Stimulated activated CD4-positive, alpha-beta T cell treated with anti-CD3 and anti-CD28 coated beads, Interleukin-1b, Interleukin-23, amount 100 ng/mL, for 1 hour (primary cell): ENCODE results near the gene RASSF3.

ENCODE experiments used
- DNase-seq, 2 donors: peaks; one replicate each; pipeline ENCODE4 v3.0.0-alpha.2; 2020; ENCODE audit warnings: low read depth in 2 of 2

The RASSF3 gene

DNA sequence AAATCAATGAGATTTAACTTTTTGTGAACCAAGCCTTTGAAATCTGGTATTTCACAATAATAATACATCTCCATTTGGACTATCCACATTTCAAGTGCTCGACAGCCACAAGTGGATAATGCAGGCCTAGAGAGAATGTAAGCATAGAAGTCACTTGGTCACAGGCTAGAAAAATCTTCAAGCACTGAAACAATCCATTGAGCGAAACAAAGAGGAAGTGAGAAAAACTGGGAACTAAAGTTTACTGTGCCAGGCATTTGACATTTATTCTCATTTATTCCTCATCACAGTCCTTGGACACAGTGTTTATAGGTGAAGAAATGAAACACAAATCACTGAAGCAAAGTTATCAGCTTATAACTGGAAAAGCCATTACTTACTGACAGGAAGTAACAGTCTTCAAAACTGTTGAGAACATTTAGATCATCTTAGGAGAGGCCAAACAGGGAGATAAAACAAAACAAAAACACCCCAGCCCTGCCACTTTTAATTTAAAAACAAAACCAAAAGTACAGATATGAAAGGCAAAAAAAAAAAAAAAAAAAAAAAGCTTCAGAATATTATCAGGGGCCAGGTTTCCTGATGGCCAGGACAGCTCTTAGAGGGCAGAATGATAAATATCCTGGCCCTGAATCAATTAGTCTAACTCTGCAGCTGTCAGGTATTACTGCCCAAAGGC lies 119.8 kb downstream of the RASSF3 start:
- DNase-seq, result no peak

GRCh38 chr12:64730588-64730969 lies 120.3 kb downstream of the RASSF3 start:
- no peak for DNase-seq

- DNase-seq, result no peak
These were observed 121.4 kb downstream of the RASSF3 start for GRCh38 chr12:64731683-64732082.

DNA sequence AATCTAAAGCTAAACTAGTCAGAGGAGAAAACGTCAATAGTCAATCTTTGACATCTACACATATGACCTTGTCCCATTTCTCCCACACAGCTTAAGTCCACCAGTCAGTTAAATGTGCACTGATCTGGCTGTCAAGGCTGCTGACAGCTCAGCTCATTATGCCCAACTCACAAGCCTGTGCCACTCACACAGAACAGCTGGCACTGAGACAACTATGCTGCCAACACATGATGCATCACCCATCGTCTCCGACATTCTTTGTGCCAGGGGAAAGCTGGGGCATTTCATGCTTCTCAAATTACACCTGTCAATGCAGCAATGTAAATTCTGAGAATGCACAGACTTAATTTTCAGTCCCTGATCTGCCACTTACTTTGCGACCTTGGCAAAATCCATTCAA lies 123.6 kb downstream of the RASSF3 start:
- DNase-seq, result no peak

DNA sequence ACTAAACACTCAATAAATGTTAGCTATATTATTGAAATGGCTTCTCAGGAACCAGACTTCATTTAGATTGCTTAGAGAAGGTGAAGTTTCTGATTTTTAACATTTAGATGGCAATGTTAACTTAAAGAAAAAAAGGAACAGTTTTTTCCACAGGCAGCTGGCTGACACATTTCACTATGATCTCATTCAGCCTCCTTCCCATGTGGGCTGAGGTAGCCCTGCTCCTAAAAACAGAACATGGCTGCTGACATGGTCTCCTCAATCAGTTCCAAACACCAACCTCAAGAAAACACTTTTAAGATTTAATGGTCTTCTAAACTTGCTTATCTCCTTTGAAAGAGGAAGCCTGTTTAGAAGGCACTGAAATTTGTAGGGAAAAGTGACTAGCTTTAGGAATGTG lies 125.1 kb downstream of the RASSF3 start:
- no peak for DNase-seq

- DNase-seq, result no peak
These were observed 126.5 kb downstream of the RASSF3 start for GRCh38 chr12:64736771-64737170.

- DNase-seq, result no peak
These were observed 127.2 kb downstream of the RASSF3 start for GRCh38 chr12:64737539-64737938.

DNA sequence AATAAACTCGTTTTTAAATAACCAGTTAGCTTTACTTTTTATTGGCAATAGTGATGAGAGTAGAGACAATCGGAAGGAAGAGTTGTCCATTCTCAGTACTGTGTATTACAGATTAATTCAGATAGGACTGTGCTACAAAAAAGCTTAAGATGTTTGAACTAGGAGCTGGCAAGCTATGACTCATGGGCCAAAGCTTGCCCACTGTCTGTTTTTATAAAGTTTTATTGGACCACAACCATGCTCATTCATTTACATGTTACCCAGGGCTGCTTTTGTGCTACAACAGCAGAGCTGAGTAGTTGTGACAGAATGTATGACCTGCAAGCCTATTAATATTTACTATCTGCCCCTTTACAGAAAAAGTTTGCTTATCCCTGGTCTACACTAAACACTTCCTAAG lies 129.5 kb downstream of the RASSF3 start:
- DNase-seq, result no peak

DNA sequence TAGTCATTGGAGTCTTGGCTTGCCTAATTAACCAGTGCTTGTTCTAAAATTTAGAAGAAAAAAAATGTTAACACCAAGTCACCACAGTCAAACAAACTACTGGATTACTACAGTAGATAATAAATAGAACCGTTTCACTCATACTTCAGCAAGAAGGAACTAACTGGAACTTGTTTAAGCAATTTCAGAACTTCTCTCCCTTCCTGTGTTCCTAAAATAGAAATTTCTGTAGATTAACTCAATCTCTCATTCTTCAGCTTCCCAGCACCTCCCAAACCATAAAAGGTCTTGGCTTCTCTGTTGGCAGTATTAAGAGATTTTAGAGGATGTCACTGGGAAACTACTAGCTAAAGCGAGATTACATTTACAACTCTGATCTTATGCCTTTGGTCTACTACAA lies 130.4 kb downstream of the RASSF3 start:
- no peak for DNase-seq

DNA sequence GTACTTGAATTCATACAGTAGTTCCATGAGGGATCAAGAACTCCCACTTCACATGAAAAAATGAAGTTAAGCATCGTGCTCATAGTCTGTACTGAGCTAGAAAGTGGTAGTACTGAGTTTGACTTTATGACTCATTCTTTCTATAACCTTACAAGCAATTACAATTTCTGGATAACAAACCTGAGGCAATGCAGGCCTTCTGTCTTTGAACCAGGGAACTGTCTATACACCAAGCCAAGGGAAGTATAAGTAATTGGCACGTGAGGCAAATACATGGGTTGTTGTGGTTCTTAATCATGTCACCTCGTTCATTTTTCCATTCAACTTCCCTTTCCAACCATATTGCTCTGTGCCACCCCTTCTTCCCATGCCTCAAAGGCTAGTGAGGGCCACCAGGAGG lies 132.1 kb downstream of the RASSF3 start:
- DNase-seq, result no peak

- no peak for DNase-seq
These were observed 132.9 kb downstream of the RASSF3 start for GRCh38 chr12:64743206-64743605.

GRCh38 chr12:64744422-64745258 lies 134.3 kb downstream of the RASSF3 start:
- no peak for DNase-seq

GRCh38 chr12:64745259-64745807 lies 135.0 kb downstream of the RASSF3 start:
- no peak for DNase-seq

DNA sequence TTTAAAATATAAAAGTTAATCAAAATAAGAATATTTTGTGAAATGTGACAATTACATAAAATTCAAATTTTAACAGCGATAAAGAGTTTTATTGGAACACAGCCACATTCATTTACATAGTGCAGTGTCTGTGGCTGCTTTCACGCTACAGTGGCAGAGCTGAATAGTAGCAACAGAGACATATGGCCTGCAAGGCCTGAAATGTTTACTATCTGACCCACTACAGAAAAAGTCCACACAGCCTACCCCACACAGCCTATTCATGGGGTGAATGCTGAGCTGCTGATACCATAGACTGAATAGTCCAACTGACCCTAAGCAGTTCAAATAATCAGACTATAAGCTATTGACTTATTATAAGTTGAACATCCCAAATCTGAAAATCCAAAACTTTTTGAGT lies 135.7 kb downstream of the RASSF3 start:
- DNase-seq, result no peak

DNA sequence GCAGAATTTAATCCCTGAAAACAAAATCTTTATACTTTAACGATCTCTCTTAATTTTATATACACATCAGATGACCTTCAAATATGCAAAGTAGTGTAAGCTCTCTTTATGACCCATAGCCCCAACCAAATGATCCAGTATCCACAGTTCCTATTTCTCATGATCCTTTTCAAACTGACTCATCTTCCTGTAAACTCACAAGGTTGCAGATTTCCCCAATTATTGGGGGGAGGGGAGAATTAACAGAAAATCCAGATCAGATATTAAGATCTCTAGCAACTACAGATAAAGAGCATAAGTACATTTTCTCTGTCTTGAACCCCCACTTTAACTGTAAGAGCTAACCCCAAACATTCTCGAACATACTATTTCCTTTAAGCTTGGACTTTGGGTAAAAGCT lies 136.4 kb downstream of the RASSF3 start:
- no peak for DNase-seq
